Thyroid gland (tissue), 4 donors: Measurements from ENCODE around the gene EFCAB8.

Source experiments
- POLR2A ChIP-seq, 2 donors: fragments of 450-650 bp; IDR thresholded peaks; one replicate each; pipeline ENCODE4 v1.6.1; 2017; ENCODE audit warnings: antibody characterized with exemption in 2 of 2, mild to moderate bottlenecking in 2 of 2, moderate library complexity in 1 of 2
- TF ChIP-seq, protein P1 (sequence below), 6 experiments: fragments of 200-600 bp in 3 of 6; fragments of 450-650 bp in 3 of 6; sonication (generic) in 3 of 6; IDR thresholded peaks; one replicate each; pipeline ENCODE4 v1.5.1; 2016 to 2019; ENCODE audit warnings: antibody characterized with exemption in 6 of 6, mild to moderate bottlenecking in 2 of 6, inconsistent platforms in 1 of 6, moderate library complexity in 1 of 6

DNA sequence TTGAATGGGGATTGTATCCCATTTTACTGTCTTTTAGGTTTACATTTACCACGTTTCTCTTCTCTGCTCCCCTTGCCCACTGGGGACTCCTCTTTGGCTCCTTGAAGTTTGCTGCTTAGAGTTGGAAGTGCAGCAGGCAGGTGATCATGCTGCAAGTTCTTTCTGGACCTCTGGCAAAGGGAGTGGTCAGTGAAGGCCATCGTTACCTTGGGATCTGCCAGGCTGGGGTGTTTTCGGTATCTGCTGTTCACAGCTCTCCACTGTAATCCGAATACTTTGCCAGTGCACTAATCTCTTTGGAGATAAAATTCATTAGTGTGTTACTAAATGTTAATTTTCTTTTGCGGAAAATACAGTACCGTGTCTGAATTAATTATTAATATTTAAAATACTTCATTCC, 9.1 kb upstream of the EFCAB8 start:
- TF ChIP-seq, protein P1, sequence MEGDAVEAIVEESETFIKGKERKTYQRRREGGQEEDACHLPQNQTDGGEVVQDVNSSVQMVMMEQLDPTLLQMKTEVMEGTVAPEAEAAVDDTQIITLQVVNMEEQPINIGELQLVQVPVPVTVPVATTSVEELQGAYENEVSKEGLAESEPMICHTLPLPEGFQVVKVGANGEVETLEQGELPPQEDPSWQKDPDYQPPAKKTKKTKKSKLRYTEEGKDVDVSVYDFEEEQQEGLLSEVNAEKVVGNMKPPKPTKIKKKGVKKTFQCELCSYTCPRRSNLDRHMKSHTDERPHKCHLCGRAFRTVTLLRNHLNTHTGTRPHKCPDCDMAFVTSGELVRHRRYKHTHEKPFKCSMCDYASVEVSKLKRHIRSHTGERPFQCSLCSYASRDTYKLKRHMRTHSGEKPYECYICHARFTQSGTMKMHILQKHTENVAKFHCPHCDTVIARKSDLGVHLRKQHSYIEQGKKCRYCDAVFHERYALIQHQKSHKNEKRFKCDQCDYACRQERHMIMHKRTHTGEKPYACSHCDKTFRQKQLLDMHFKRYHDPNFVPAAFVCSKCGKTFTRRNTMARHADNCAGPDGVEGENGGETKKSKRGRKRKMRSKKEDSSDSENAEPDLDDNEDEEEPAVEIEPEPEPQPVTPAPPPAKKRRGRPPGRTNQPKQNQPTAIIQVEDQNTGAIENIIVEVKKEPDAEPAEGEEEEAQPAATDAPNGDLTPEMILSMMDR (IDR thresholded peaks at IDR 0.05) = no peak
- no peak for TF ChIP-seq POLR2A (IDR thresholded peaks at IDR 0.05)
